ENCODE results near the gene CCDC7.
"Not testable (repeated sequence)": the region's sequence is repeated elsewhere in the genome, so short reads cannot be mapped to it uniquely, and the experiment has no call there.

CCDC7 gene

DNA sequence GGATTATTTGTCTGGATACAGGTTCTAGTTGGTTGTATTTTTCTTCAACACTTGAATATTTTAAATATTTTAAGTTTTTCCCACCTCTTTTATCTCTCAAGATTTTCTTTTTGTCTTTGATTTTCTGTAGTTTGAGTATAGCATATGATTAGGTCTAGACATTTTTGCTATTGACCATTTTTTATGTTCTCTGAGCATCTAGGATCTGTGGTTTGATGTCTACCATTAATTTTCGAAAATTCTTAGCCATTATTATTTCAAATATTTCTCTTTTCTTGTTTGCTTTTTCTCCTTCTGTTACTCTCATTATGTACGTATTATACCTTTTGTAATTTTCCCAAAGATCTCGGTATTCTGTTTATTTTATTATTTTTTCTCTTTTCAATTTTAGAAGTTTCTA lies 293.0 kb downstream of the CCDC7 start:
- DNase-seq = no peak

GRCh38 chr10:32744321-32744720 lies 298.4 kb downstream of the CCDC7 start:
- no peak for DNase-seq

DNA sequence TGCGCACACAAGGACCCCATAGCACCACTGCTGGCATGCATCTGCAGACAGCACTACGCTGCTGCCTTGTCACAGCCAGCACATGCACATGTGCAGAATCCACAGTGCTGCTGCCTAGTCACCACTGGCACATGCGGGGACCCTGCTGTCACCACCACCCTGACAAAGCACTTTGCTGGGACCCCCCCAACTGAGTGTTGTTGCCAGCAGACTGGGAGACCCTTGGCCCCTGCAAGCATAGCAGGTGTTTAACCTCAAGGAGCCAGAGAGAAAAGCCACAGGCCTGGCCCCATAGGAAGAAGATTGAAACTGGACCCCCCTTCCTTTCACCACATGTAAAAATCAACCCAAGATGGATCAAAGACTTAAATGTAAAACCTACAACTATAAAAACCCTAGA lies 300.9 kb downstream of the CCDC7 start:
- DNase-seq = no peak

- no peak for DNase-seq
Observed at GRCh38 chr10:32751582-32751981, 305.6 kb downstream of the CCDC7 start.

- DNase-seq = not testable (repeated sequence)
Observed at GRCh38 chr10:32754900-32755299, 309.0 kb downstream of the CCDC7 start.

GRCh38 chr10:32771217-32771616 lies 325.3 kb downstream of the CCDC7 start:
- no peak for DNase-seq

DNA sequence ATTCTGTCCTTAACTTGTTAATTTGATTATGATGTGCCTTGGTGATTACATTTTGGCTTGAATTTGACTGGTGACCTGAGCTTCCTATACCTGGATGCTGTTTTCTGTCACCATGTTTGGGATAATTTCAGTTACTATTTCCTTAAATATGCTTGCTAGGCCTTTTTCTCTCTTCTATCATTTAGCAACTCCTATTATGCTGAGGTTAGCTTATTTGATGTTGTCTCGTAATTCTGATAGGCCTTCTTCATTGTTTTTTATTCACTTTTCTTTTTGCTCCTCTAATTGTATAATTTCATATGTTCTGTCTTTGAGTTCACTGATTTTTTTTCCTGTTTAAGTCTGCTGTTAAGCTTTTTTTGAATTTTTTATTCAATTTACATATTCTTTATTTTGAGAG lies 327.2 kb downstream of the CCDC7 start:
- DNase-seq = no peak

- DNase-seq = no peak
Observed at GRCh38 chr10:32786968-32787367, 341.0 kb downstream of the CCDC7 start.

GRCh38 chr10:32787690-32788284 lies 341.8 kb downstream of the CCDC7 start:
- DNase-seq = no peak

DNA sequence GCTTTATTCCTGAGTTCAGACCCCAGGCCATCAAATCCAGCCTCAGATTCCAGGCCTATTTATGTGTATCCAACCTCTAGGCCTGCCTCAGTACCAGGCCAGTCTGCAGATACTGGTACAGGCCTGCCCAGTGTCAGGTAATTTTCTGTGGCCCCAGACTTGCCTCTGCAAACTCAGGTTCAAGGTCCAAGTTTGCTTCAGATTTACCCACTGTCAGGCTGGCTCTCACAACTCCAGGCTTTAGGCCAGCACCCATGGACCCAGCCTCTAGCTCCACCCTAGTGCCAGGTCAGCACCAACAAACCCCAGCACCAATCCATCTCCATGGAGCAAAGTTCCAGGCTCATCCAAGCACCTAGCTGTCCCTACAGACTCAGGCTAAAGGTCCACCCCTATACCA lies 342.4 kb downstream of the CCDC7 start:
- DNase-seq = no peak

DNA sequence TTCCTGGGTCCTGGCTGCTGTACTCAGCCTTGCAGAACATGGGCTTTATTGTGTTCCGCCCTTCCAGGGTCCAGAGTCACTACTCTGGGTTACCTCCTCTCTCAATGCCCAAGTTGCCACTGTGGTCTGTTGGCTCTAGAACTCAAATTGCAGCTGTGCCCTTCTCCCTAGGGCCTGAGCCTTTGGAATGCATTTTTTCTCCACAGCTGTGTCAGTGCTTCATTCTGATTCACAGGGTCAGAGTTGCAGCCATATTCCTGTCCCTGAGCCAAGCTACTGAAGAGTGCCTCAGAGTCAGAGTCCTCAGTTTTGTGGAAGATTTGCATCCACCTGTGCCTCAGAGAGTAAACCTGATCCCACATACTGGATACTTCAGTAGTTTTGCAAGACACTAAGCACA lies 344.5 kb downstream of the CCDC7 start:
- DNase-seq = no peak

DNA sequence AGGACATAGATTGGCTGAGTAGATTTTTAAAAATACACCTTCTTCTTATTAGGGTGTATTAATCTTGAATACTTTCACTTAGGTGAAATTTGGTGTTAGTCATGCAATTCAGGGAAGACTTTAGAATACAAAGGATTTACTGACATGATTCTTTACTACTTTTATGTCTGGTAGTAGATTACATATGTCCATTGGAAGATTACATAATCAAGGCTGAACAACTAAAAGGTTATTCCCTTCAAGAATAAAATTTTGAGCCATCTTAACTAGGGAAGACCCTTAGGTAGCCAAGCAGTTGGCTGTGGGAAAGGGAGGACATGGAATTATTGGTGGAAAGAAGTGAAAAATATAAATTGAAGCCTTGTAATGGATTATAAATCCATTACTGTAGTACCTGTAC lies 347.1 kb downstream of the CCDC7 start:
- DNase-seq = no peak

DNA sequence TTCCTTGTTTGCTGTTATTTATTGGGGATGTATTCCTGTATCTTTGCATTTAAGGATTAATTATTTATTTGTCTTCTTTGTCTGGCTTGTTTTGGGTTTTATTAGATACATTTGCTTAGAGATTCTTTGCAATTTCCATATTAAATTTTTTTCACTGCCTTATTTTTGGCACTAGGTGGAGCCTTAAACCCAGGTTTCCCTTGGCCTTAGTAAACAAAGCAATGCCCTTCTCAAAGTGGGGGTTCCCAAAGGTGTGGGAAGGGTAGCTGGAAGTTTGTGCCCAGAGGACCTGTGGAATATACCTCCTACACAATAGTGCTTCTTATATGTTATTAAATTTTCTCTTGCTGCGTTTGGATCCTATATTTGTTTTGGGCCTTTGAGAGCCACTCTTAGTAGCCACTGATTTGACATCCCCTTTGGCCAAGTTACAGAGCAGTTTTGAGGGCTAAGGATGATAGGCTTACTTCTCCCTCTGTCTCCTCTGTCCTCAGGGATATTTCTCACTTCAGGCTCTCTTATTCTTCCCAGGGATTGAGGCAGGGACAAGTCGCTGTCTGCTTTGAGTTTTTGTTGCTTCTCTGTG lies 349.8 kb downstream of the CCDC7 start:
- no peak for DNase-seq

DNA sequence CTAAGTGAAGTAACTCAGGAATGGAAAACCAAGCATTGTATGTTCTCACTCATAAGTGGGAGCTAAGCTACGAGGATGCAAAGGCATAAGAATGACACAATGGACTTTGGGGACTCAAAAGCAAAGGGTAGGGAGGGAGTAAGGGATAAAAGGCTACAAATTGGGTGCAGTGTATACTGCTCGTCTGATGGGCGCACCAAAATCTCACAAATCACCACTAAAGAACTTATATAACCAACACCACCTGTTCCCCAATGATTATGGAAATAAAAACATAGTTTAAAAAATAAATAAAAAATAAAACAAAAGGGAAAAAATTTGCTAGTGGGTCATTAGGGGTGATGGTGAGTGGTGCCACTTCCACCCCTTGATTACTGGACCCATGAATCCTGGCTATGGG lies 351.5 kb downstream of the CCDC7 start:
- not testable (repeated sequence) for DNase-seq

GRCh38 chr10:32846974-32847373 lies 401.0 kb downstream of the CCDC7 start:
- no peak for DNase-seq

GRCh38 chr10:32851301-32851700 lies 405.4 kb downstream of the CCDC7 start:
- no peak for DNase-seq

DNA sequence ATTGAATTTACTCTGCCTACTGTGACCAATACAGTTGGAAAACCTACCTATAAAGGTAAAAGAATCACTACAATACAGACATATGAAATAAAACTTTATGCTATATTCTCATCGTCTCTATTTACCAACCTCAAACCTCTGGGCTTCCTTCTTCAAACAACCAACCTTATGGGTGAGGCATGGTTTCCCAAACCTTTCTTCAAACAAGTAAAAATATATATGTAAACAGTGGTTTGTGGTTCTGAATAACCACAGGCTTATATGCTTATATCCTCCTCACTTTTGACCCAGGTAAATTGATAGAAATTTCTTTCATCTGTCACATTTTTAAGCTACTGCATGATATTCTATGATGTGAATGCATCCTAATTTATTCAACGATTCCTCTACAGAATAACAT lies 408.5 kb downstream of the CCDC7 start:
- DNase-seq = no peak

DNA sequence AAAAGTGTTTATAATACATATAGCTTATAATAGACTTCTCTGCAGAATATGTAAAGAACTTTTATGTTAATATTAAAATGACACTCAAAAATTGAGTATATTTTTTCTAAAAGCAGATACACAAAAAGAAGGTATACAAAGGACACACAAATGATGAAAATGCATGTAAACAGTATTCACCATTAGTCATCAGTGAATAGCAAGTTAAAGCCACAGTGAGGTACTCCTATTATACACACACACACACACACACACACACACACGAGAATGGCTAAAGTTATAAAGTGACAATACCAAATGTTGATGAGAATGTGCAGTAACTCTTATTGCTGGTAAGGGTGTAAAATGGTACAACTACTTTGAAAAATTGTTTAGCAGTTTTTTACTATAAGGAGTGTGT lies 419.2 kb downstream of the CCDC7 start:
- no peak for DNase-seq

- DNase-seq = no peak
Observed at GRCh38 chr10:32877915-32878314, 432.0 kb downstream of the CCDC7 start.

GRCh38 chr10:32878646-32879045 lies 432.7 kb downstream of the CCDC7 start:
- DNase-seq = no peak

DNA sequence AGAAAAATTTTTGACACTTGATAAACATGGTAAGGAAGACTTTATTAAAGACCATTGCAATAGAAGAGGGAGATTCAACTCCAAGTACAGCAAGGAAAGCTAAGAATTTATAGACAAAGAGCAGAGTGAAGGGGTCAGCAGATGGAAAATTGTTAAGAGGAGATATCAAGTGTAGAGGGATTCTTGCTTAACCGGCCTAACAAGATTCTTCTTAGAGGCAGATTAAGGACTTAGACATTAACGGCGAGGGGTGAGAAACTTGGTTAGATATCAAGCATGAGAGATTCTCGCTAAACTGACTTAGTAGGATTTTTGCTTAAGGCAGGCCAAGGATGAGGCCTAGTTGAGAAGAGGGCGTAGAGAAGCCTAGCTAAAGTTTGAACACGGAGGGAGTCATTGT lies 436.1 kb downstream of the CCDC7 start:
- no peak for DNase-seq

GRCh38 chr10:32887481-32887880 lies 441.5 kb downstream of the CCDC7 start:
- no peak for DNase-seq

- no peak for DNase-seq
Observed at GRCh38 chr10:32888161-32888927, 442.4 kb downstream of the CCDC7 start.

DNA sequence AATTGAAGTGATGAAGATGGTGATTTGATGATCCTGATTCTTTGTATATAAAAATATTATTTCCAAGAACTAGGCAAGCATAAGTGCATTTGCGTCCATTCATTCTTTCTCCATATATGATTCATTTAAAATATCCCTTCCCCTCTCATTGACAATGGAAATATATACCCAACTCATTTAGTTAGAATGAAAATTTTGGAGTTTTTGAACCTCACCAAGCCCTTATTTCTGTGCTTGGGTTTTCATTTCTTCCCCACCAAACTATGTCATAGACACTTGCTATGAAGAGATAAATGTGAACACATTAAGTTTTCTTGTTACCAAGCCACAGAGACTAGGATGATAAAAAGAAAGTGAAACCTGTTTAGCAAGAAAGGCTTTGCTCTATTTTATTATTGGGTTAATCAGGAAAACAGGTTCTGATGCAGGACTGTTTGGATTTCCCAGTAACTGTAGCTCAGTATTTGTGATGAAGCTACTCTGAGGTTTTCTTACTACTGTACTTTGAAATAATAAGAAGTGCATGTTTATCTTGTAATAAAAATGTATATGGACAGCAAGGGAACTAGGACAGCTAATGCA lies 443.8 kb downstream of the CCDC7 start:
- no peak for DNase-seq

All from stimulated activated CD4-positive, alpha-beta T cell treated with anti-CD3 and anti-CD28 coated beads, Interleukin-2, amount 100 ng/mL, for 24 hours (primary cell).